HG02798 (cell line): ENCODE data around the gene LMBRD2.
A peak's percentile ranks its signal among the peaks of the same experiment; 100 is the strongest.
"Not testable (repeated sequence)": the region's sequence is repeated elsewhere in the genome, so short reads cannot be mapped to it uniquely, and the experiment has no call there.

Source experiments
- ATAC-seq: cut with Tn5 transposase; IDR thresholded peaks from one replicate; pipeline ENCODE4 v1.9.1; 2021; ENCODE audit warnings: mild to moderate bottlenecking; ENCODE audit not compliant: unreplicated experiment, poor library complexity

LMBRD2 gene

GRCh38 chr5:36151434-36152323 lies at the start of gene LMBRD2, which contains the start of gene SKP2:
TSS of gene LMBRD2 (minus strand) at chr5:36151887. CDS start at chr5:36143349, 8,538 bp downstream.
TSS of gene SKP2 (plus strand) at chr5:36152111. CDS start at chr5:36152263, 152 bp downstream.
- ATAC-seq = peak; percentile 99

GRCh38 chr5:36200513-36200912 lies 48.8 kb upstream of the LMBRD2 start:
- ATAC-seq = no peak

GRCh38 chr5:36199620-36200019 lies 47.9 kb upstream of the LMBRD2 start:
- no peak for ATAC-seq

- not testable (repeated sequence) for ATAC-seq
Measured at GRCh38 chr5:36198783-36199182, 47.1 kb upstream of the LMBRD2 start.

GRCh38 chr5:36198281-36198680 lies 46.6 kb upstream of the LMBRD2 start:
- no peak for ATAC-seq

GRCh38 chr5:36193746-36194145 lies 42.1 kb upstream of the LMBRD2 start:
- ATAC-seq = no peak

GRCh38 chr5:36184408-36184807 lies 32.7 kb upstream of the LMBRD2 start:
- not testable (repeated sequence) for ATAC-seq

- no peak for ATAC-seq
Measured at GRCh38 chr5:36181774-36182173, 30.1 kb upstream of the LMBRD2 start.

- ATAC-seq = no peak
Measured at GRCh38 chr5:36180556-36181350, 29.1 kb upstream of the LMBRD2 start.

- no peak for ATAC-seq
Measured at GRCh38 chr5:36179950-36180349, 28.3 kb upstream of the LMBRD2 start.

- ATAC-seq = no peak
Measured at GRCh38 chr5:36178524-36178890, 26.8 kb upstream of the LMBRD2 start.

GRCh38 chr5:36177715-36178523 lies 26.2 kb upstream of the LMBRD2 start:
- ATAC-seq = peak; percentile 14

GRCh38 chr5:36177154-36177553 lies 25.5 kb upstream of the LMBRD2 start:
- peak; percentile 97 for ATAC-seq

GRCh38 chr5:36175043-36175442 lies 23.4 kb upstream of the LMBRD2 start:
- ATAC-seq = no peak

- no peak for ATAC-seq
Measured at GRCh38 chr5:36174119-36174518, 22.4 kb upstream of the LMBRD2 start.

- no peak for ATAC-seq
Measured at GRCh38 chr5:36173426-36173825, 21.7 kb upstream of the LMBRD2 start.

- no peak for ATAC-seq
Measured at GRCh38 chr5:36172599-36172998, 20.9 kb upstream of the LMBRD2 start.

- ATAC-seq = no peak
Measured at GRCh38 chr5:36170832-36171424, 19.2 kb upstream of the LMBRD2 start.

GRCh38 chr5:36168737-36169136 lies 17.1 kb upstream of the LMBRD2 start:
- no peak for ATAC-seq

GRCh38 chr5:36164461-36164860 lies 12.8 kb upstream of the LMBRD2 start:
- ATAC-seq = no peak
